OCI-LY1 (cell line): ENCODE measurements around the gene AGTPBP1.

ENCODE experiments used
- EZH2 ChIP-seq: fragments of 200-600 bp; sonication (generic), shearing (Covaris generic); IDR thresholded peaks from 2 replicates; pipeline ENCODE4 v1.8.0; 2017; ENCODE audit warnings: borderline replicate concordance, mixed run types, mild to moderate bottlenecking, antibody characterized with exemption, low read length, moderate library complexity, mixed read lengths
- TF ChIP-seq, protein P1 (sequence below): fragments of 200-600 bp; sonication (generic), shearing (Covaris generic); IDR thresholded peaks from 2 replicates; pipeline ENCODE4 v1.5.1; 2017; ENCODE audit warnings: mild to moderate bottlenecking, antibody characterized with exemption, low read length, moderate library complexity, mixed read lengths

DNA sequence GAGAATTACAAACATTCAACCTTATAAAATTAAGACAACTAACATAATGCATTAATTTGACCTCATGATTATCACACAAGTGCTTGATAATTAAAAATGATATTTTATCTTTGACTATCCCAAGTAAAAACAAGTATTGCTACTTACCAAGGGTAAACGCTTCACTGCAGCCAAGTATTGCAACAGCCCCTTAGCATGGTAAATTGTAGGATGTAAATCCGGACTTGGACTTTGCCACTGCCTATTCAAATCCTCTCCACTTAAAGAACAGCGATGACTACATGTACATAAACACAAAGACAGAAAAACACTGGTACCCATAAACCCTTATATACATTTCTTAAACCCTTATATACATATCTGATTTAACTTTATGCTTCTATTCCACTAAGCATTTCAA is 155.1 kb downstream of the AGTPBP1 start:
- TF ChIP-seq, protein P1, sequence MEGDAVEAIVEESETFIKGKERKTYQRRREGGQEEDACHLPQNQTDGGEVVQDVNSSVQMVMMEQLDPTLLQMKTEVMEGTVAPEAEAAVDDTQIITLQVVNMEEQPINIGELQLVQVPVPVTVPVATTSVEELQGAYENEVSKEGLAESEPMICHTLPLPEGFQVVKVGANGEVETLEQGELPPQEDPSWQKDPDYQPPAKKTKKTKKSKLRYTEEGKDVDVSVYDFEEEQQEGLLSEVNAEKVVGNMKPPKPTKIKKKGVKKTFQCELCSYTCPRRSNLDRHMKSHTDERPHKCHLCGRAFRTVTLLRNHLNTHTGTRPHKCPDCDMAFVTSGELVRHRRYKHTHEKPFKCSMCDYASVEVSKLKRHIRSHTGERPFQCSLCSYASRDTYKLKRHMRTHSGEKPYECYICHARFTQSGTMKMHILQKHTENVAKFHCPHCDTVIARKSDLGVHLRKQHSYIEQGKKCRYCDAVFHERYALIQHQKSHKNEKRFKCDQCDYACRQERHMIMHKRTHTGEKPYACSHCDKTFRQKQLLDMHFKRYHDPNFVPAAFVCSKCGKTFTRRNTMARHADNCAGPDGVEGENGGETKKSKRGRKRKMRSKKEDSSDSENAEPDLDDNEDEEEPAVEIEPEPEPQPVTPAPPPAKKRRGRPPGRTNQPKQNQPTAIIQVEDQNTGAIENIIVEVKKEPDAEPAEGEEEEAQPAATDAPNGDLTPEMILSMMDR = no peak
- no peak for TF ChIP-seq EZH2
